Fibroblast of skin of left quadriceps (primary cell): ENCODE data around the gene USP17L11.
"Not testable (repeated sequence)": the region's sequence is repeated elsewhere in the genome, so short reads cannot be mapped to it uniquely, and the experiment has no call there.

Source experiments
- DNase-seq, 2 experiments: peaks; one replicate each; pipeline ENCODE4 v3.0.0-alpha.2; 2013; ENCODE audit warnings: low read depth in 2 of 2

Gene USP17L11

DNA sequence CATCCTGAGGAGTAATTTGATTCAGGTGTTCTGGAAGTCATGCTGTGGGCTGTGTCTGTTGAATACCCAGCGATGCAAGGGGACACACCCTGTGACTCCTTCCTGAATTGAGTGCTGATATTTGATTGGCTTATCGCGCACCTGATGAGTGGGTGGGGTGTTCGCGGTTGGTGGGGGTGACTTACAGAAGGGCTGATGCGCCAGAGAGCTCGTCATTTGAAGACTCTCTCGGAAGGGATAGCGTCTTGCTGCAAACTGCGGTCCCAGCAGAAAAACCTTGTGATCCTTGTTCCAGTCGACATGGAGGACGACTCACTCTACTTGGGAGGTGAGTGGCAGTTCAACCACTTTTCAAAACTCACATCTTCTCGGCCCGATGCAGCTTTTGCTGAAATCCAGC lies at the start of gene USP17L11:
TSS of gene USP17L11 (plus strand) at position 301 of the 400 bp plus-strand sequence. CDS start at position 301, 0 bp downstream.
- not testable (repeated sequence) for DNase-seq

- DNase-seq = not testable (repeated sequence)
Observed at GRCh38 chr4:9165990-9166389, 49.2 kb upstream of the USP17L11 start.

DNA sequence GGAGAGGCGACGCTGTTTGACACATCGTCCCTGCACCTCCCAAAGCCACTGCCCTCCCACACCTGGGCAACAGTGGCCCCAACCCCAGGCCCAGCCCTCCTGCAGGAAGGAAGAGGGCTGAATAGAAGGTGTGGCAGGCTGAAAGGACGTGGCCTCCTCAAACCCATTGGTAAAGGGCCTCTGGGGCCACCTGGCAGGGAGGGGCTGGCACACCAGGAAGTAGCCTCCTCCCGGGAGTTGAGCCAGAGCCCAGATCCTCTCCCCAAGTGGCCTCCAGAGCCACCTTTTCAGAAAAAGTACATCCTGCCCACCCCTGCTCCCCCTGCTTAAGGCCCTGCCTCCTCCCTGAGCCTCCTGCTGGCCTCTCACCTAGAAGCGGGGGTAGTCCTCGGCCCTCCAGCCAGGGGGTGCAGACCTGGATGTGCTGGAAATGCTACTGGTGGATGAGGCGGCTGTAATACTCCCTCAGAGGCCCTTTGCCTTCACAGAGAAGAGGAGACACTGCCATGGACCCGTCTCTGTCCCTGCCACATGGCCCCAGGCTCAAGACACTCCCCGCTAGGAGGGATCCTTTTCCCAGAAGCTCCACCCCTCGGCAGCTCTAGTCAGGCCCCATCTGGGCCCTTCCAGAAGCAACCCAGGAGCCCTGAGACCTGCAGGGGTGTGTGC lies 45.3 kb upstream of the USP17L11 start, which contains the start of gene FAM90A26:
TSS of gene FAM90A26 (plus strand) at position 619 of the 669 bp plus-strand sequence. CDS start 2,764 bp downstream, outside the sequence.
- not testable (repeated sequence) for DNase-seq

GRCh38 chr4:9210357-9210756 lies 4.8 kb upstream of the USP17L11 start, which contains the start of gene USP17L10:
USP17L10 (plus strand) TSS chr4:9210657; CDS start chr4:9210657, 0 bp downstream.
- not testable (repeated sequence) for DNase-seq

GRCh38 chr4:9214701-9215100 lies 504 bp upstream of the USP17L11 start:
- not testable (repeated sequence) for DNase-seq

GRCh38 chr4:9219852-9220251 lies 4.6 kb downstream of the USP17L11 start, which contains the start of gene USP17L12:
USP17L12 (plus strand) TSS chr4:9220152; CDS start chr4:9220152, 0 bp downstream.
- DNase-seq = not testable (repeated sequence)

DNA sequence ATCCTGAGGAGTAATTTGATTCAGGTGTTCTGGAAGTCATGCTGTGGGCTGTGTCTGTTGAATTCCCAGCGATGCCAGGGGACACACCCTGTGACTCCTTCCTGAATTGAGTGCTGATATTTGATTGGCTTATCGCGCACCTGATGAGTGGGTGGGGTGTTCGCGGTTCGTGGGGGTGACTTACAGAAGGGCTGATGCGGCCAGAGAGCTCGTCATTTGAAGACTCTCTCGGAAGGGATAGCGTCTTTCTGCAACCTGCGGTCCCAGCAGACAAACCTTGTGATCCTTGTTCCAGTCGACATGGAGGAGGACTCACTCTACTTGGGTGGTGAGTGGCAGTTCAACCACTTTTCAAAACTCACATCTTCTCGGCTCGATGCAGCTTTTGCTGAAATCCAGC lies 9.4 kb downstream of the USP17L11 start, which contains the start of gene USP17L13:
TSS of gene USP17L13 (plus strand) at position 301 of the 400 bp plus-strand sequence. CDS start at position 301, 0 bp downstream.
- DNase-seq = not testable (repeated sequence)

DNA sequence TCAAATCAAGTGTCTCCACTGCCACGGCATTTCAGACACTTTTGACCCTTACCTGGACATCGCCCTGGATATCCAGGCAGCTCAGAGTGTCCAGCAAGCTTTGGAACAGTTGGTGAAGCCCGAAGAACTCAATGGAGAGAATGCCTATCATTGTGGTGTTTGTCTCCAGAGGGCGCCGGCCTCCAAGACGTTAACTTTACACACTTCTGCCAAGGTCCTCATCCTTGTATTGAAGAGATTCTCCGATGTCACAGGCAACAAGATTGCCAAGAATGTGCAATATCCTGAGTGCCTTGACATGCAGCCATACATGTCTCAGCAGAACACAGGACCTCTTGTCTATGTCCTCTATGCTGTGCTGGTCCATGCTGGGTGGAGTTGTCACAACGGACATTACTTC lies 15.0 kb downstream of the USP17L11 start:
- DNase-seq = not testable (repeated sequence)

- DNase-seq = not testable (repeated sequence)
Observed at GRCh38 chr4:9234085-9234484, 18.9 kb downstream of the USP17L11 start, which contains the start of gene USP17L15. USP17L15 (plus strand) TSS chr4:9234385; CDS start chr4:9234385, 0 bp downstream.

GRCh38 chr4:9238461-9238860 lies 23.3 kb downstream of the USP17L11 start:
- DNase-seq = not testable (repeated sequence)

DNA sequence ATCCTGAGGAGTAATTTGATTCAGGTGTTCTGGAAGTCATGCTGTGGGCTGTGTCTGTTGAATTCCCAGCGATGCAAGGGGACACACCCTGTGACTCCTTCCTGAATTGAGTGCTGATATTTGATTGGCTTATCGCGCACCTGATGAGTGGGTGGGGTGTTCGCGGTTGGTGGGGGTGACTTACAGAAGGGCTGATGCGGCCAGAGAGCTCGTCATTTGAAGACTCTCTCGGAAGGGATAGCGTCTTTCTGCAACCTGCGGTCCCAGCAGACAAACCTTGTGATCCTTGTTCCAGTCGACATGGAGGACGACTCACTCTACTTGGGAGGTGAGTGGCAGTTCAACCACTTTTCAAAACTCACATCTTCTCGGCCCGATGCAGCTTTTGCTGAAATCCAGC lies 28.4 kb downstream of the USP17L11 start, which contains the start of gene USP17L17:
TSS of gene USP17L17 (plus strand) at position 301 of the 400 bp plus-strand sequence. CDS start at position 301, 0 bp downstream.
- not testable (repeated sequence) for DNase-seq

DNA sequence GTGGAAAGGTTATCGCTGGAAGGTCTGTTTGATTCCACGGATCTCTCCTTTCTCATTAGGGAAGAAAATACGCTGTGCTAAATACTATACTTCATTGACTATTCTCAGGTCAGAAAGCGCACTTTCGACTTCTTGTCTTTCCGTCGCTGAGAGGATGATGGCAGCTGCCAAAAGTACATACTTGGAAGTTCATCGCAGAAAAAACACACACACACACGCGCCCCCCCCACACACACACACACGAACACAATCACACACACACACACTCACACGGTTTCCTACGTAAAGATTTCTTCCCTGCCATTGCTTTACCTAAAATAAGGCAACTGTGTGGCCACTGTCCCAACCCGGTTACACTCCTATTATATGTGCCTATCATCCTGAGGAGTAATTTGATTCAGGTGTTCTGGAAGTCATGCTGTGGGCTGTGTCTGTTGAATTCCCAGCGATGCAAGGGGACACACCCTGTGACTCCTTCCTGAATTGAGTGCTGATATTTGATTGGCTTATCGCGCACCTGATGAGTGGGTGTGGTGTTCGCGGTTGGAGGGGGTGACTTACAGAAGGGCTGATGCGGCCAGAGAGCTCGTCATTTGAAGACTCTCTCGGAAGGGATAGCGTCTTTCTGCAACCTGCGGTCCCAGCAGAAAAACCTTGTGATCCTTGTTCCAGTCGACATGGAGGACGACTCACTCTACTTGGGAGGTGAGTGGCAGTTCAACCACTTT lies 32.9 kb downstream of the USP17L11 start, which contains the start of gene USP17L18:
TSS of gene USP17L18 (plus strand) at position 678 of the 728 bp plus-strand sequence. CDS start at position 678, 0 bp downstream.
- not testable (repeated sequence) for DNase-seq

GRCh38 chr4:9253078-9253477 lies 37.9 kb downstream of the USP17L11 start, which contains the start of gene USP17L19:
USP17L19 (plus strand) TSS chr4:9253378; CDS start chr4:9253378, 0 bp downstream.
- not testable (repeated sequence) for DNase-seq

GRCh38 chr4:9257824-9258223 lies 42.6 kb downstream of the USP17L11 start, which contains the start of gene USP17L20:
USP17L20 (plus strand) TSS chr4:9258124; CDS start chr4:9258124, 0 bp downstream.
- not testable (repeated sequence) for DNase-seq

- DNase-seq = not testable (repeated sequence)
Observed at GRCh38 chr4:9262572-9262971, 47.4 kb downstream of the USP17L11 start, which contains the start of gene USP17L21. USP17L21 (plus strand) TSS chr4:9262872; CDS start chr4:9262872, 0 bp downstream.
